Activated naive CD8-positive, alpha-beta T cell treated with anti-CD3 and anti-CD28 coated beads, Interleukin-2, amount 10 ng/mL, durations not matched to agents 7 days and 5 days (primary cell): Measurements from ENCODE around the gene CCDC154. TPM values are rescaled to one million over a fixed set of nuclear protein-coding genes. Genes with fewer than 3 reads are reported as not detected.

Experiments
- total RNA-seq, 2 experiments: library from RNA; stranded (reverse); gene quantifications; one replicate each; pipeline ENCODE4 v1.2.3, GENCODE V29; 2021

Gene CCDC154
- total RNA-seq, 2 experiments from 2014 or later = 6.1 to 6.5 TPM

Other genes with a start within 250 kb of the CCDC154 start
- not detected for gene TPSG1, start 219.3 kb downstream of the CCDC154 start, total RNA-seq
- gene TPSB2, start 214.4 kb downstream of the CCDC154 start, total RNA-seq = not detected
- not detected for gene TPSAB1, start 203.9 kb downstream of the CCDC154 start, total RNA-seq
- gene TPSD1, start 188.5 kb downstream of the CCDC154 start, total RNA-seq = not detected
- 100 to 1,000 TPM; 211 to 232 TPM for gene UBE2I, start 134.9 kb downstream of the CCDC154 start, total RNA-seq
- 10 to 100 TPM; 27.4 to 31.2 TPM for gene BAIAP3, start 110.9 kb downstream of the CCDC154 start, total RNA-seq
- 10 to 100 TPM; 43.8 to 44.2 TPM for gene TSR3, start 92.7 kb downstream of the CCDC154 start, total RNA-seq
- gene GNPTG, start 92.6 kb downstream of the CCDC154 start, total RNA-seq = 10 to 100 TPM; 43.2 to 46.5 TPM
- gene UNKL, start 29.9 kb downstream of the CCDC154 start, total RNA-seq = 10 to 100 TPM; 60.4 to 68.7 TPM
- 10 to 100 TPM; 14.0 to 15.0 TPM for gene UQCC4, start 23.8 kb downstream of the CCDC154 start, total RNA-seq
- gene PERCC1, start 13.5 kb downstream of the CCDC154 start, total RNA-seq = 1 to 10 TPM in 1 of 2 experiments, under 1 TPM in 1; 0.57 to 1.2 TPM
- gene CLCN7, start 30.5 kb upstream of the CCDC154 start, total RNA-seq = 10 to 100 TPM; 69.7 to 72.2 TPM
- gene PTX4, start 44.4 kb upstream of the CCDC154 start, total RNA-seq = not detected
- 10 to 100 TPM; 53.9 to 57.1 TPM for gene TELO2, start 48.8 kb upstream of the CCDC154 start, total RNA-seq
- 10 to 100 TPM; 68.3 to 72.0 TPM for gene TMEM204, start 89.1 kb upstream of the CCDC154 start, total RNA-seq
- 10 to 100 TPM; 11.7 to 12.8 TPM for gene IFT140, start 167.5 kb upstream of the CCDC154 start, total RNA-seq
- 10 to 100 TPM; 25.2 to 27.8 TPM for gene CRAMP1, start 167.8 kb upstream of the CCDC154 start, total RNA-seq
- gene JPT2, start 233.7 kb upstream of the CCDC154 start, total RNA-seq = 10 to 100 TPM; 44.7 to 45.1 TPM